Esophagus squamous epithelium (tissue), 4 donors: ENCODE results near the gene MPPE1.

Experiments used
- POLR2A ChIP-seq, 4 donors: fragments of 450-650 bp; IDR thresholded peaks; one replicate each; pipeline ENCODE4 v1.6.1; 2017; ENCODE audit warnings: antibody characterized with exemption in 4 of 4, mild to moderate bottlenecking in 4 of 4, moderate library complexity in 3 of 4
- TF ChIP-seq, protein P1 (sequence below), 6 experiments: fragments of 450-650 bp in 4 of 6; fragments of 200-600 bp in 2 of 6; sonication (generic) in 2 of 6; IDR thresholded peaks; one replicate each; pipeline ENCODE4 v1.5.1; 2016 to 2019; ENCODE audit warnings: antibody characterized with exemption in 6 of 6, mild to moderate bottlenecking in 4 of 6, moderate library complexity in 4 of 6

DNA sequence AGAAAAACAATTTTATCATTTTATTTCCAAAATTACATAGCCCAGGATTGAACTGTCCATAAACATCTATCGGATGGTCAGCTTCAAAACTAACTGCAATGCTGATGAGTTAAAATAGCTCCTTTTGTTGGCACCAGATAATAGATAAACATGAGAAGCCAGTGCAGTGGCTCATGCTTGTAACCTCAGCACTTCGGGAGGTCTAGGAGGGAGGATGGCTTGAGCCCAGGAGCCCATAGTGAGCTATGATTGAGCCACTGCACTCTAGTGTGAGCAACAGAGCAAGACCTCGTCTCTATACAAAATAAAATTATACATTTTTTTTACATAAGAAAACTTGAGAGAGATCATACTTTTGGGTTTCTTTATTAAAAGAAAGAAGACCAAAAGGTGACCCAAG, 38.6 kb upstream of the MPPE1 start:
- TF ChIP-seq, protein P1, sequence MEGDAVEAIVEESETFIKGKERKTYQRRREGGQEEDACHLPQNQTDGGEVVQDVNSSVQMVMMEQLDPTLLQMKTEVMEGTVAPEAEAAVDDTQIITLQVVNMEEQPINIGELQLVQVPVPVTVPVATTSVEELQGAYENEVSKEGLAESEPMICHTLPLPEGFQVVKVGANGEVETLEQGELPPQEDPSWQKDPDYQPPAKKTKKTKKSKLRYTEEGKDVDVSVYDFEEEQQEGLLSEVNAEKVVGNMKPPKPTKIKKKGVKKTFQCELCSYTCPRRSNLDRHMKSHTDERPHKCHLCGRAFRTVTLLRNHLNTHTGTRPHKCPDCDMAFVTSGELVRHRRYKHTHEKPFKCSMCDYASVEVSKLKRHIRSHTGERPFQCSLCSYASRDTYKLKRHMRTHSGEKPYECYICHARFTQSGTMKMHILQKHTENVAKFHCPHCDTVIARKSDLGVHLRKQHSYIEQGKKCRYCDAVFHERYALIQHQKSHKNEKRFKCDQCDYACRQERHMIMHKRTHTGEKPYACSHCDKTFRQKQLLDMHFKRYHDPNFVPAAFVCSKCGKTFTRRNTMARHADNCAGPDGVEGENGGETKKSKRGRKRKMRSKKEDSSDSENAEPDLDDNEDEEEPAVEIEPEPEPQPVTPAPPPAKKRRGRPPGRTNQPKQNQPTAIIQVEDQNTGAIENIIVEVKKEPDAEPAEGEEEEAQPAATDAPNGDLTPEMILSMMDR (IDR thresholded peaks at IDR 0.05): no peak
- no peak for TF ChIP-seq POLR2A (IDR thresholded peaks at IDR 0.05)
